ENCODE results near the gene PSMG2.
A peak's percentile ranks its signal among the peaks of the same experiment; 100 is the strongest.
"Not testable (repeated sequence)": the region's sequence is repeated elsewhere in the genome, so short reads cannot be mapped to it uniquely, and the experiment has no call there.

PSMG2 gene

DNA sequence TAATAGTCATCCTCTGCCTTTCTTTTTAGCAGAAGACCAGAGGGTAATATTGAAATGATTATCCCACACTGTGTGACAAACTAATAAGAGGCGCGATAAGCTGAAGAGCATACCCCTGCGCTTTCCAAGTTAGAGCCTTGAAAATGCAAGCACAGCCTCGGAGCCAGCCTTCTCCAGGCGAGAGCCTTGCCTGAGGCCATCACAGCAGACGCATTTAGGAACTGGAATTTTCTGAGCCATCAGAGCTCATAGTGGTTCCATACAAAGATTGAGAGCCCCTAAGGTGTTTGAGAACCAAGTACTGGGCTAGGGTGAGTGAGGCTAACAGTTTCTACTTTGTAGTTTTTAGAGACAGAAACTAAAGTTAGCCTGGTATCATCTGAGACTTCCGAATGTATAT lies 19.9 kb downstream of the PSMG2 start:
- no peak for DNase-seq (ENCODE audit: low read depth in 2 of 2)

DNA sequence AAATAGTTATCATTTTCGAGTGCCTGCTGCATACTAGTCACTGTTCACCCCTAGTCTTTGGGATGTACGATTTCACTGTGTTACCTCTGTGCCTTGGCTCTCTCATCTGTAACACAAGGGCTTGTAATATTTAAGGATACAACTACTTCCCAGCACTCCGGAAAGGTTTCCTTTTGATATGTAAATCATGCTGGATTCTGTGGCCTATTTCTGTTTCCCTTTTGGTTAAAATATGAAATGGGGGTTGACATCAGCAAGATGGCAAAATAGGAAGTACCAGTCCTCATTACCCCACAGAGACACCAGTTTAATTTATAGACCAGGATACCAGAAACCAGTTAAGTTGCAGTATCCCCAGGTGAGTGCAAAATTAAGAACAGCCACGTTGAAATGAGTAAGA lies 23.5 kb downstream of the PSMG2 start:
- DNase-seq (ENCODE audit: low read depth in 2 of 2), result no peak

DNA sequence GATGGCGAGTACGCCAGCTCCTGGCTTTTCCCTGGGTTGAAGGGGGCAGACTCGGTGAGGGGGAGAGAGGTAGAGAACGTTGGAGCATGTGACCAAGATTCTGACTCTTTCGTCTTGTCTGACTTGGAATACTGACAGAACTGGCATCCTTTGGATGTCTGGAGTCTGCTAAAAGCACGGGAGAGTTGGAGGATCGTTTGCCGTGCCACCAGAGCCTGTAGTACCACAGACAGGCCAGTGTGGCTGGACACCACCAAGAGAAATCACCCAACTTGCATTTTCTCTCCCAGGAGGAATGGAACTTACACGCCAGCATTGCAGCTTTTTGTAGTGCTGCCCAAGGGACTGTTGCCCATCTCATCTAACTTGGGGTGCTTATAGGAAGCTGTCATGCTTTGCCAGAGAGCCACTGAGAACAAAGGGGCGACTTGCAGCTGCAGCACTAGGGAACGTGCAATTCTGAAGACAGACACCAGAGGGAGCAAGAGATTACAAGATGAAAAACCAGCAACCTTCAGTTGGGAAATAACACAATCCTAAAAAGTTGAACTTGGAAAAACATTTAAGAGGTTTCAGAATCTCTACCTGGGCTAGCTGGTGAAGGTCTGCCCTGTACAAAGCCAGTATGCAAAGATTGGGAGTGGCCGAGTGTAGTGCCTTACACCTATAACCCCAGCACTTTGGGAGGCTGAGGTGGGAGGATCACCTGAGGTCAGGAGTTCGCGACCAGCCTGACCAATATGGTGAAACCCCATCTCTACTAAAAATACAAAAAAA lies 24.1 kb downstream of the PSMG2 start:
- peak; percentile 4 to 21 for DNase-seq (ENCODE audit: low read depth in 2 of 2)

DNA sequence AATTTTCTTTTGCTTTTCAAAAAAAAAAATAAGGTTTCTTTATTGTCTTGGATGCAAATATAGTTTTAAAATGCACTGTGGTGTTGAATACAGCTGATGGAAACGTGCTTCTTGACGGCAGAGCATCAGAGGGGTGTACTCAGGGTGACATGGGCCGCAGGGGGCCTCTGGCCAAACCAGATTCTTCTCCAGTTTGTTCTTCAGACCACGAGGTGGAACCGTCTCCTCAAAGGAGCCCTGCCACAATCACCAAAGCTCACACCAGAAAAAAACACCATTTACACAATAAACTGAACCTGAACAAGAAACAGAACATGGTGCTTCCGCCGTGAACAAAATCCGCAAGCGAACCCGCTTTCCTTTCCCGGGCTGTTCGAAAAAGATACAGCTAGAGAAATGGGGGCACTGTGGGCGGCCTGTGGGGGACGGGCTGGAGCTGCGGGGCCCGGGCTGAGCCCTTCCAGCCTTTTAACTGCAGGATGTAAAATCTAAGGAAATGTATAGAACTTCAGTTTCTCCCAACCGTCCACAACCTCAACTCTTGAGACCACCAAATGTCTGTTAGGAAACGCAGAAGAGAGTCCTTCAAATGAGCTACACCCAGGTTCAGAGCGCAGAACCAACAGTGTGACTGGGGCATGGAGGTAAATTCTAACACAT lies 34.5 kb downstream of the PSMG2 start:
- DNase-seq (ENCODE audit: low read depth in 2 of 2), result no peak

DNA sequence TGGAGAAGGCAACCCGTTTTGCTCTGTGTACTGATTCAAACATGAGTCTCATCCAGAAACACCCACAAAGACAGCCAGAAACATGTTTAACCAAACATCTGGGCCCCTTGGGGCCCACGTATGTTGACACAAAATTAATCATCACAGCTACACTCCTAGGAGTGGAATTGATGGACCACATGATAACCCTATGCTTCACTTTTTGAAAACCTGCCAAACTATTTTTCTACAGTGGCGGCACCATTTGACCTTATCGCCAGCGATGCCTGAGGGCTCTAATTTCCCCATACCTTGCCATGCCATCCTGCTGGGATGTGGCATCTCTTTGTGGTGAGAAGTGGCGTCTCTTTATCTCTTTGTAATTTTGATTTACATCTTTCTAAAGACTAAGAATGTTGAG lies 38.5 kb downstream of the PSMG2 start:
- no peak for DNase-seq (ENCODE audit: low read depth in 2 of 2)

DNA sequence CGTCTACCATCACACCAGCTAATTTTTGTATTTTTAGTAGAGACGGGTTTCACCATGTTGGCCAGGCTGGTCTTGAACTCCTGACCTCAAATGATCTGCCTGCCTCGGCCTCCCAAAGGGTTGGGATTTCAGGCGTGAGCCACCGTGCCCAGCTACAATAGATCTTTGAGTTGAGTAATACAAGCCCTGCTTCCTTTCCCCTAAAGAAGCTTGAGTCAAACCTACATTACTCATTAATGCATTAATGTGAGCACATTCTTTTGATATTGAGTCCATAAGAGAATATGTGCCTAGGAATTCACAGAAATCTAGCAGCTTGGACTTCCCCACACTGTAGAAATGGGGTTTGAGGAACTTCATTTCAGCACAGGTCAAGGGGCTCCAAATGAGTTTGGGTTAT lies 39.6 kb downstream of the PSMG2 start:
- DNase-seq (ENCODE audit: low read depth in 2 of 2), result no peak

DNA sequence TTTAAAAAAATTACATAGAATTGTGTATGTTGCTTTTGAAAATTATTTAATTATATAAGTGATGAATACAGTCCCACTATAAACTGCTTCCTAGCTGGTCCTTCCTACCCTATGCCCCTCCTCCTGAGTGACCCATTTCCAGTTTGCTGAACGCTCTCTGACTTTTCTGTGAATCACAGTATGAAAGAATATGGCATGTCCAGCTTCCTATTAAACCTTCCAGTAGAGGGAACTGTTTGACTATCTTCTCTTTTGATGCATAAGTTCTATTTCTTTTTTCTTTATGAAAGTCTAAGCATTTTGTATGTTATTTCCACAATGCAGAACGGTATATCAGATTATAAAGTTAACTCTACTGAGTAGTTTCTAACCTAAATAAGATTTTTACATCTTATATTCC lies 41.3 kb downstream of the PSMG2 start:
- DNase-seq (ENCODE audit: low read depth in 2 of 2), result no peak

DNA sequence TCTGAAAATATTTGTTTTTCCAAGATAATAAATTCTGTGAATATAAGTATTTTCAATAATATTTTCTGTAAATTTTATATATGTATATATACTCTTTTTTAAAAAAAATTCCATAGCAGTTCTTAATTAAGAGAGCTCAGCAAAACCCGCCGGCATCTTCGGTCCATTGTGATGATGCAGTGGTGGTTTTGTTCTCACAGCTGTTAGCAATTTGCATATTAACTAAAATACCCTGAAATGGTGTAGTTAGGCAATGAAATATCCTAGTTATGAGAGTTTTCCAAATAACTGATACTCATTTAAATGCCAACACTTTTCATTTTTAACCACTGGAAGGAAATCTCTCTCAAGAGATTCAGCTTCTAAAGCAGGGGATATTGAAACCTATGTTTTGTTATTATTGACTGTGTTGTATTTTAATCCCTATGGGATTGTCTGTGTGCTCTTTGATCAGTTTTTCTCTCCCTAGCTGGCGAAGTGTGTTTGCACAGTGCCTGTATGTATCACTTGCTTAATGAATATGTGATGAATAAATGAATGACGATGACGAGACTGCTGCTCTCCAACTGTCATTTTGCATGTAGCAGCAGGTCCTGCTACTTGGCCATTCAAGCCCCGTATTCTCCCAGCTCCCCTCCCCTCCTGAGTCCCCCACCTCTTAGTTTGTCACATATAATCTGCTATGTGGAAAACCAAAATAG lies 42.4 kb downstream of the PSMG2 start:
- no peak for DNase-seq (ENCODE audit: low read depth in 2 of 2)

DNA sequence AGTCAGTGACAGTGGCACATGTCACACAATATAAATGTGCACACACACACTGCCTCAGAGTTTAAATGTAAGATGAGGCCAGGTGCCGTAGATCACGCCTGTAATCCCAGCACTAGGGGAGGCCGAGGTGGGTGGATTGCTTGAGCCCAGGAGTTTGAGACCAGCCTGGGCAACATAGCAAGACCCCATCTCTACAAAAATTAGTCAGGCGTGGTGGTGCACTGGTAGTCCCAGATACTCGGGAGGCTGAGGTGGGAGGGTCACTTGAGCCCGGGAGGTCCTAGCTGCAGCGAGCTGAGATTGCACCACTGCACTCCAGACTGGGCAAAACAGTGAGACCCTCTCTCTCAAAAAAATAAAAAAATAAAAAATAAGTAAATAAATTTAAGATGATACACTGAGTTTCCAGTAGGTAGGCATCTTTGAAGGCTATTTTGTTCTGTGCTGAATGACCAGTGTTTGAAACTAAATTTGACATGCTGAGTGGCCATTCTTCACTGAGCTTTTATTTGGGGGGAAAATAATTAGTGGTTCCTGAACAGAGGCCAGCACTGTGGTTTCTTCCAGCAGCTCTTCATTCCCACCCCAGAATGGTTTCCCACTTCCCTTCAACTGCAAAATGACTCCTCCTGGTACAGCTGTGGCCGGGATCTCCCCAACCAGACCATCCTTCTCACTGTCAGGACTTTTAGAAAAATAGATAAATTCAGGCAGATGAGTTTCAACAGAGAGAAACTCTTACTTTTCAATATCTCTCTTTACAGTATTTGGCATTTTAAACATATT lies 44.9 kb downstream of the PSMG2 start:
- DNase-seq (ENCODE audit: low read depth in 2 of 2), result no peak

DNA sequence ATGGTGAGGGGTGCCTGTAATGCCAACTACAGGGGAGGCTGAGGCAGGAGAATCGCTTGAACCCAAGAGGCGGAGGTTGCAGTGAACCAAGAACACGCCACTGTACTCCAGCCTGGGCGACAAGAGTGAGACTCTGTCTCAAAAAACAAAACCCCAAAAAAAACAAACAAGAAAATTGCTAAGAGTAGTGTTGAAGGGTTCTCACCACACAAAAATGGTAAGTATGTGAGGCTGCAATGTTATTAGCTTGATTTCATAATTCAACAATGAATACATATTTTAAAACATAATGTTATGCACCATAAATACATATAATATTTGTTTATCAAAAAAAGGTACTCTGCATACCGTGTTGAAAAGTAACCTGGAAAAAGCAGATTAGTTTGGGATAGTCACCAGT lies 45.8 kb downstream of the PSMG2 start:
- DNase-seq (ENCODE audit: low read depth in 2 of 2), result no peak

DNA sequence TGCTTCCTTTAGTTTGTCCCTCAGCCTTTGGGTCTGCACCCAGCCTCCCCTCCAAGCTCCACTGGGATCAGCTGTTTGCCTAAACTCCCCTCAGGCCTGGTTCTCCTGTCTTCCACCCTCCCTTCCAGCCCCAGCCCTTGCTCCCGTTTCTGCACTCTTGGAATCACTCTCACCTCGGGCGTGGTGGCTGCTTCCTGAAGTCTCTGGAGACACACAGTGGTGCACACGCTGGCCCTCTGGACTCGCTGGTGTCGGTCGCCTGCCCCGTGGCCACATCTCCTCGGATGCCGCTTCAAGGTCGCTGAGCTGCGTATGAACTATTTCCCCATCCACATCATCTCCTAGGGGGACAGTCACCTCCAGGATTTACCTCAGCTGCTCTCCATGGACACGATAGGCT lies 46.3 kb downstream of the PSMG2 start:
- DNase-seq (ENCODE audit: low read depth in 2 of 2), result no peak

DNA sequence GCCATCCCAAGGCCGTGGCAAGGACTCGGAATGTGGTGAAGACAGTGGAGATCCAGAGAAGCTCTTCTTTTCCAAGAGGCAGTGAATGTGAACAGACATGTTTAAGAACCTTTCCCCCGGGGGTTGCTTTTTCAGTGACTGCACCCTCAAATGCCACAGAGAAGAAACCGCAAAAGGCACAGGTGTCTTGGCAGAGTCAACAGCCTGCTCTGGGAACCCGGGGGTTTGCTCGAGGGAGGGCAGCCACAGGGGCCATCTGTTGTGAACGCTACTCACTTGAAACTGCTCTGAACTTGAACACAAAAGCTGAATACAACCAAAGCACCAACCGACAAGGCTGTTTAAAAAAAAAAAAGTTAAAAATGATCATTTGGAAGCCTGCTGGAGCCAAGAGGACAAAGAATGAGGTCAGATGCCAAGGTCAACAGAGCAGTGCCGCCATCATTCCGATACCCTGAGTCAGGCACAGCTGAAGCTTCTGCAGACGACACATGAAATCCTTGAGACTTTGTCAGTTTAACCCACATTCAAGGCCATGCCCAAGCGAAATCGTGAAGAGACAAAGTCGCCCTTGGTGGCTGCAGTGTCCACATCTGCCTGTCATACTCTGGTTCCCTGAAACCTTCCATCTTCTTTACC lies 47.4 kb downstream of the PSMG2 start:
- no peak for DNase-seq (ENCODE audit: low read depth in 2 of 2)

DNA sequence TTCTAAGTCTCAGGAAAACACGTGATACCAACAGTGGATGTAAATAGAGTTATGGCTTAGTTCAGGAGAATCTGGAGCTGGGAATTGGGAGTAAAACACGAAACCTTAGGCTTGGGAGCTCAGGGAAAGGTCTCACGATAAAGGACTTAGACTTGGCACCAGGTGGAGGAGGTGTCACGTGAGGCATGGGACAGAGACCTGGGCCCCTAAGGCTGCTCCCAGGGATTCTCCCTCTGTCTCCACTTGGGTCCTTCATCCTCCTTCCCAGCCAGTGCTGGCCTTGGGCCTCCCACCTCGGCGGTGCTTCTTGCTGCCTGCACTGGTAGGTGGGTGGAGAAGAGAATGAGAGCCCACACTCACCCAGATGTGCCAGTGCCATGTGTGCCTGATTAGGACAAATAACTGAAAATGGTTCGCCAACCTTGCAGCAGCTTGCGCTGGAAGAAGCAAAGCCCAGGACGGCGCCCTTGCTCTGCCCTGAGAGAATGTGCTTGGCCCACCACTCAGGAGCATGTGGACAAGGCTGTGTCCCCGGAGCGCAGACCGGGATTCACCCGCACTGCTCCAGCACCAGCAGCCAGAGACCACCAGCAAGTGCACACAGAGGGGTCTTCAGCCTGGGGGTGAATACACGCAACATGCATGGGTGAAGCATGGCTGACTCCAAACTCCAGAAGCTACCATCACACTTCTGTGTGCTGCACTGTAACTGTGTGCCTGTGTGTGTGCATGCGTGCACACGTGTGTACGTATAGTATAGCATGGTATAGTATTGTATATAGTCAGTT lies 48.1 kb downstream of the PSMG2 start:
- no peak for DNase-seq (ENCODE audit: low read depth in 2 of 2)

DNA sequence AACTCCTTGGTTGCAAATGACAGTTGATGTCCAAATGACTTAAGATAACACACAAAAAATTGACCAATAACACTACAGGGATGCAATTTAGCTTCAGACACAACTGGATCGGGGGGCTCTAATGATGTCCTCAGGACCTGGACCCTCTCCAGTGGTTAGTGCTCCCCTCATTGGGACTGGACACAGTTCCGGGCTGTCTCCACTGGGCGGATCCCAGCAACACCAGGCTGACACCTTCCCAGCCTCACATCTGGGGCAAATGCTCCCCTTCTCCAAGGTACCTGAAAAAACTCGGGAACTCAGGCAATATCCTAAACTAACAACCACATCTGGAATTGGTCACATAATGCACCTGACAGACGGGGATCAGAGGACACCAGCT lies 48.7 kb downstream of the PSMG2 start:
- no peak for DNase-seq (ENCODE audit: low read depth in 2 of 2)

DNA sequence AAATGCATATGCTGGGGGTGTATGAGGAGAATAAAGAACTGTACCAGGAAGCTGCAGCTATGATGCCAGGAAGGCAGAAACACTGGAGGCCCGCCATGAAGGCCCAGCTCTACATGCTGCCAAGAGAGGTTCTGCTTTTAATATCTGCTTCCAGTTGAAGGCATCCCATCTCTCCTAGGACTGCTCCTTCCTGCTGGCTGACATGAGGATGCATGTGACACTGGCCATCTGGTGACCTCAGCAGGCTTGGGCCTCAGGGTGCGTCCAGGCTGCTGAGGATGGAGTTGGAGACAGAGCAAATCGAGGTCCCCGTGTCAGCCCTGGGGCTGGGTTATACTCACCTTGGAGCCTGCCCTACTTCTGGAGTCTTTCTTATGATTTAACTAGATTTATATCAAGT lies 49.0 kb downstream of the PSMG2 start:
- DNase-seq (ENCODE audit: low read depth in 2 of 2), result no peak

DNA sequence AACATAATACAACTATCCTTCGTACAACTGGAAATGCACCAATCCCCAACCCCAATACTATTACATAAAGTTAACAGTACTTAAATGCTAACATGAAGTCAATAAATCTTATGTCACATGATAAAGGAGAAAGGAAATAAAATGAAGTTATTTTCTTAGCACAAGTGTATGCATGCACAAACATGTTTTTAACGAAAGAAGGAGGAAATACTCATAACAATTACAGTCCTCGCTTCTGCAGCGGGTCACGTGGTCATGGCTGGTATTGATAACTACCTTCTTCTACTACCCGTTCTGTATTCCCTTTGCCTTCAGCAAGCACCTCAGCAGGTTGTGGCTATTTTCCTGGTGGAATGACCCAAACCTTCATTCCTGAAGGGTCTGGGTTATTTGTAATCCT lies 51.7 kb downstream of the PSMG2 start:
- no peak for DNase-seq (ENCODE audit: low read depth in 2 of 2)

DNA sequence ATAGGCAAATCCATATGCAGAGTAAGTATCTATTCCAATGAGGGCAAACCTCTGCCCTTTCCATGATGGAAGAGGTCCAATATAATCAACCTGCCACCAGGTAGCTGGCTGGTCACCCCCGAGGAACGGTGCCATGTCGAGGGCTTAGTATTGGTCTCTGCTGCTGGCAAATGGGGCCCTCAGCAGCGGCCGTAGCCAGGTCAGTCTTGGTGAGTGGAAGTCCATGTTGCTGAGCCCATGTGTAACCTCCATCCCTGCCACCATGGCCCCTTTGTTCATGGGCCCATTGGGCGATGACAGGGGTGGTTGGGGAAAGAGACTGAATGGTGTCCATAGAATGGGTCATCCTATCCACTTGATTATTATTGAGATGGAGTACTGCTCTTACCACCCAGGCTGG lies 52.8 kb downstream of the PSMG2 start:
- DNase-seq (ENCODE audit: low read depth in 2 of 2), result not testable (repeated sequence)

DNA sequence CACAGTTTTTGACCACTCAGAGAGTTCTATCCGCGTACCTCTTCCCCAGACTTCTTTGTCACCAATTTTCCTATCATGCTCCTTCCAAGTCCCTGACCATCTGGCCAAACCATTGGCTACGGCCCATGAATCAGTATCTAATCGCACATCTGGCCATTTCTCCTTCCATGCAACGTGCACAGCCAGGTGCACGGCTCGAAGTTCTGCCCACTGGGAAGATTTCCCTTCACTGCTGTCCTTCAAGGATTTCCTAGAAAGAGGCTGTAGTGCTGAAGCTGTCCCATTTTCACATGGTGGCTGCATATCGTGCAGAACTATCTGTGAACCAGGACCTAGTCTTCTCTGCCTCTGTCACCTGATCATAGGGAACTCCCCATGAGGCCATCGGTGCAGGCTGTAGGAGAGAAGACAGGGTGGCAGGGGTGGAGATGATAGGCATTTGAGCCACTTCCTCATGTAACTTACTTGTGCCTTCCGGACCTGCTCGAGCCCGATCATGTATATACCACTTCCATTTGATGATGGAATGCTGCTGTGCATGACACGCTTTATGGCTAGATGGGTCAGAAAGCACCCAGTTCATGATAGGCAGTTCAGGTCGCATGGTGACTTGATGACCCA lies 53.9 kb downstream of the PSMG2 start:
- not testable (repeated sequence) for DNase-seq (ENCODE audit: low read depth in 2 of 2)

DNA sequence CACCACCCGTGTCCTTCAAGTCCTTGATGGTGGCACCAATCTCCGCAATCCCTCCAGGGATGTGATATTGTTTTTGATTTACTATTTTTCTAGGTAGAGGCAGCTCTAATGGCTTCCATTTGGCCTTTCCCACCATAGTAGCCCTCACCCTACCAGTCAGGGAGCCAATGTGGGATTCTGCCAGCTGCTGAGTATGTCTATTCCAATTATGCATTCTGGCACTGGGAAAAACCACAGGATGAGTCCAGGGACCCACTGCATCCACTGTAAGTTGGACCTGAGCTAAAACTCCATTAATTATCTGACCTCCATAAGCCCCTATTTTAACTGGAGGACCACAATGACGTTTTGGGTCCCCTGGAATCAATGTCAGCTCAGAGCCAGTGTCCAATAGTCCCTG lies 55.7 kb downstream of the PSMG2 start:
- not testable (repeated sequence) for DNase-seq (ENCODE audit: low read depth in 2 of 2)

DNA sequence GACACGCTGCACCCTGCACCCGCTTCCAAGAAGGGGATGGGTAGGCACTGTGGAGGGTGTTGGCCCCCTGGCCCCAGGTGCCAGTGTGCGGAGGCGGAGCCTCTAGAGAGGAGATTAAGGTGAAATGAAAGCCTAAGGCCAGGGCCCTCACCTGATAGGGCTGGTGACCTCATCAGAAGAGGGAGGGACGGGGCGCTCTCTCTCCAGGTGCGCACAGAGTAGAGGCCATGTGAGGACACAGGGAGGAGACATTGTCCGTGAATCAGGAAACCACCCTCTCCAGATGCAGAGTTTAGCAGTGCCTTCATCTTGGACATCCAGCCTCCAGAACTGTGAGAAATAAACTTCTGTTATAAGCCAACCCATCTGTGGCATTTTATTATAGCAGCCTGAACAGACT lies 62.3 kb downstream of the PSMG2 start:
- DNase-seq (ENCODE audit: low read depth in 2 of 2), result no peak

DNA sequence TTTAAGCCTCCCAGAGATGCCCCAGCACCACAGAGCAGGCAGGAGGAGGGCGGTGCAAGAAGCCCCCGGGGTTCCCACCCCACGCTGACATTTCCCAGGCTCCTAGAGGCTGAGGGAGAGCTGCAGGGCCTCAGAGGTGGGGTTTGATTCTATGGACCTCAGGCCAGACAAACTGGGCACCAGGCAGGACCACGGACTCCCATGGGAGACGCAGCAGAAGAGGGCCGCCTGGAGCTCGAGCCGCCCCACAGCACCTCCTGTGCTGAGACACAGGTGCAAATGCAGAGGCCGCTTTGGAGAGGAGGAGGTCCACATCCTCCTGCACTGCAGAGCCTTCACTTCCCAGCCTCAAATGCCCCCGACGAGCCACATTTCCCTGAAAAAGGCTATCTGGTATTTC lies 62.7 kb downstream of the PSMG2 start:
- no peak for DNase-seq (ENCODE audit: low read depth in 2 of 2)
